HTR-8/SVneo (cell line): Measurements from ENCODE around the gene AKAIN1.

Experiments
- DNase-seq: peaks from one replicate; pipeline ENCODE4 v3.0.0; 2011; ENCODE audit warnings: low spot score, mixed read lengths; ENCODE audit not compliant: insufficient read length
- FAIRE-seq: peaks from 2 replicates; lab custom pipeline; 2011; peaks lifted over from hg19 to GRCh38; lab: Jason Lieb, UNC

AKAIN1 gene

GRCh38 chr18:5103286-5103685 lies 93.8 kb downstream of the AKAIN1 start:
- no peak for FAIRE-seq
- DNase-seq = no peak

GRCh38 chr18:5097116-5097703 lies 99.8 kb downstream of the AKAIN1 start:
- no peak for FAIRE-seq

GRCh38 chr18:5095239-5095638 lies 101.8 kb downstream of the AKAIN1 start:
- DNase-seq (no peak), FAIRE-seq (no peak)

More at GRCh38 chr18:5097116-5097703, 99.8 kb downstream of the AKAIN1 start:
- no peak for DNase-seq

GRCh38 chr18:5093902-5094301 lies 103.2 kb downstream of the AKAIN1 start:
- FAIRE-seq = no peak
- no peak for DNase-seq
